Liver (tissue), 9 donors: Measurements from ENCODE around the gene TLCD3A. TPM values are rescaled to one million over a fixed set of nuclear protein-coding genes. Genes with fewer than 3 reads are reported as not detected.

Source experiments
- DNase-seq: peaks from one replicate; pipeline ENCODE4 v3.0.0-alpha.2; 2017; ENCODE audit warnings: low spot score
- H3K27ac ChIP-seq, 2 donors: one replicate each; pipeline ENCODE4 v1.7.0; 2013; ENCODE audit warnings: inconsistent platforms in 2 of 2, low read length in 2 of 2, control low read depth in 1 of 2, low read depth in 1 of 2, mild to moderate bottlenecking in 1 of 2
- H3K27me3 ChIP-seq, 4 donors: one replicate each; pipeline versions ENCODE4 v1.6.1 to v1.7.0; 2013; ENCODE audit warnings: low read length in 3 of 4, inconsistent platforms in 1 of 4, mild to moderate bottlenecking in 1 of 4, moderate library complexity in 1 of 4; ENCODE audit not compliant: control insufficient read depth in 4 of 4, insufficient read depth in 4 of 4
- H3K36me3 ChIP-seq, 4 donors: one replicate each; pipeline versions ENCODE4 v1.6.1 to v1.7.0; 2013; ENCODE audit warnings: low read length in 3 of 4, mild to moderate bottlenecking in 3 of 4, low read depth in 1 of 4, moderate library complexity in 1 of 4; ENCODE audit not compliant: control insufficient read depth in 4 of 4, insufficient read depth in 3 of 4
- H3K4me1 ChIP-seq, 4 donors: one replicate each; pipeline versions ENCODE4 v1.6.1 to v1.7.0; 2013; ENCODE audit warnings: low read length in 3 of 4, mild to moderate bottlenecking in 3 of 4, moderate library complexity in 1 of 4; ENCODE audit not compliant: control insufficient read depth in 4 of 4, insufficient read depth in 4 of 4
- H3K4me3 ChIP-seq, 3 donors: one replicate each; pipeline versions ENCODE4 v1.6.1 to v1.7.0; 2013; ENCODE audit warnings: low read length in 3 of 3, control low read depth in 1 of 3, low read depth in 1 of 3, mild to moderate bottlenecking in 1 of 3
- H3K9ac ChIP-seq, 2 donors: one replicate each; pipeline ENCODE4 v1.7.0; 2013; ENCODE audit warnings: low read length in 2 of 2, mild to moderate bottlenecking in 2 of 2, moderate library complexity in 2 of 2, control low read depth in 1 of 2, low read depth in 1 of 2
- H3K9me3 ChIP-seq, 4 donors: one replicate each; pipeline versions ENCODE4 v1.6.1 to v1.7.0; 2013; ENCODE audit warnings: low read length in 3 of 4; ENCODE audit not compliant: control insufficient read depth in 4 of 4
- CTCF ChIP-seq: fragments of 150-350 bp; IDR thresholded peaks from 2 replicates; pipeline ENCODE4 v1.5.1; 2017; ENCODE audit warnings: improper control_type of control experiment, low read depth, low read length; ENCODE audit not compliant: missing input control
- EGR1 ChIP-seq, 2 donors: IDR thresholded peaks; 2 replicates each; pipeline ENCODE4 v1.6.1; 2016 to 2018; ENCODE audit warnings: antibody characterized with exemption in 2 of 2, low read depth in 2 of 2
- FOXA1 ChIP-seq: IDR thresholded peaks from 2 replicates; pipeline ENCODE4 v1.6.1; 2016; ENCODE audit warnings: antibody characterized with exemption
- FOXA2 ChIP-seq: IDR thresholded peaks from 2 replicates; pipeline ENCODE4 v1.6.1; 2016; ENCODE audit warnings: antibody characterized with exemption
- GABPA ChIP-seq, 2 donors: IDR thresholded peaks in 1 of 2; conservative IDR thresholded peaks in 1 of 2; 2 replicates each; pipeline ENCODE4 v1.6.1; 2016; ENCODE audit warnings: antibody characterized with exemption in 2 of 2, mild to moderate bottlenecking in 1 of 2, moderate library complexity in 1 of 2
- HNF4A ChIP-seq, 2 donors: conservative IDR thresholded peaks; 2 replicates each; pipeline ENCODE4 v1.6.1; 2016; ENCODE audit warnings: antibody characterized with exemption in 2 of 2, mild to moderate bottlenecking in 2 of 2
- HNF4G ChIP-seq: IDR thresholded peaks from 2 replicates; pipeline ENCODE4 v1.6.1; 2016; ENCODE audit warnings: antibody characterized with exemption
- JUND ChIP-seq, 2 donors: IDR thresholded peaks; 2 replicates each; pipeline ENCODE4 v1.6.1; 2016; ENCODE audit warnings: antibody characterized with exemption in 2 of 2
- NR2F2 ChIP-seq: IDR thresholded peaks from 2 replicates; pipeline ENCODE4 v1.6.1; 2016; ENCODE audit warnings: antibody characterized with exemption
- RAD21 ChIP-seq, 2 donors: IDR thresholded peaks; 2 replicates each; pipeline ENCODE4 v1.6.1; 2016; ENCODE audit warnings: antibody characterized with exemption in 2 of 2, mild to moderate bottlenecking in 2 of 2
- RXRA ChIP-seq, 2 donors: IDR thresholded peaks; 2 replicates each; pipeline ENCODE4 v1.6.1; 2017 to 2018; ENCODE audit warnings: antibody characterized with exemption in 2 of 2, mild to moderate bottlenecking in 1 of 2
- SP1 ChIP-seq: IDR thresholded peaks from 2 replicates; pipeline ENCODE4 v1.6.1; 2018; ENCODE audit warnings: antibody characterized with exemption, mild to moderate bottlenecking
- TAF1 ChIP-seq: conservative IDR thresholded peaks from 2 replicates; pipeline ENCODE4 v1.6.1; 2016; ENCODE audit warnings: antibody characterized with exemption, mild to moderate bottlenecking
- YY1 ChIP-seq: IDR thresholded peaks from 2 replicates; pipeline ENCODE4 v1.6.1; 2016; ENCODE audit warnings: antibody characterized with exemption, mild to moderate bottlenecking
- WGBS: extraction: QIAGEN DNeasy Blood & Tissue Kit; methylation state at CpG from one replicate; pipeline ENCODE4 v1.1.7; 2013; 5-methylcytosine and 5-hydroxymethylcytosine counted together
- polyA plus RNA-seq, 2 donors: library from polyadenylated mRNA; stranded (reverse) in 1 of 2; unstranded in 1 of 2; fragments of 200-250 nt in 1 of 2; fragments of >200 nt in 1 of 2; fragmentation: Nextera tagmentation in 1 of 2; extraction: Ambion mirVana in 1 of 2; gene quantifications; one replicate each; pipeline versions ENCODE4 v1.2.1 to v1.2.3, GENCODE V29; 2013 to 2015
- total RNA-seq, 2 donors: library from RNA; depleted of rRNA; stranded (reverse); fragments of >200 nt; gene quantifications; one replicate each; pipeline ENCODE4 v1.2.3, GENCODE V29; 2014
- TF ChIP-seq, protein P1 (sequence below): IDR thresholded peaks from 2 replicates; pipeline ENCODE4 v1.6.1; 2016; ENCODE audit warnings: antibody characterized with exemption, mild to moderate bottlenecking
- TF ChIP-seq, protein P2 (sequence below): IDR thresholded peaks from 2 replicates; pipeline ENCODE4 v1.6.1; 2016; ENCODE audit warnings: antibody characterized with exemption
- TF ChIP-seq, protein P3 (sequence below): IDR thresholded peaks from 2 replicates; pipeline ENCODE4 v1.6.1; 2016; ENCODE audit warnings: antibody characterized with exemption
- TF ChIP-seq, protein P4 (sequence below): IDR thresholded peaks from 2 replicates; pipeline ENCODE4 v1.6.1; 2016; ENCODE audit warnings: antibody characterized with exemption
- donor health status: healthy.
- donor health status: healthy.
- donor health status: healthy.
- donor health status: healthy.
- donor health status: healthy.

TLCD3A gene
- total and polyA plus RNA-seq, 4 donors, result 0.57 to 2.3 (median 1.5) TPM

DNA sequence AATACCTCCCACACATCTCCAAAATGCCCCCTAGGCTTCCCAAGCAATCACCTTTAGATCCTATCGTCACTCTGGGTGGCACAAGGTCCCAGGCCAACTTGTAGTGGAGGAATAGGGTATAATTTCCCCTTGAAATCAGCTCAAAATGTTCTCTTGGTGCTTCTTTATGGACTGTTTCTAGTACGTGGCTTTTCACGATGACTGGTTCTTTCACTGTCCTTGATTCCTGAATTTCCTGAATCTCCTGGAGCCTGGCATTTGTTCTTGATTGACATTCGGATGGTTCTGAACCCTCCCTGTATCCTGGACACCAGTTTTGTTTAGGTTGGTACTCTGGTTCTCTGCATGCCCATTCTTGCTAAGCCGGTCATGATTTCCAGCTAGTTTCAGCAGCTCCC lies 10.9 kb upstream of the TLCD3A start:
- no peak for TF ChIP-seq GABPA (IDR thresholded peaks at IDR 0.05 in 1 of 2, conservative IDR thresholded peaks at IDR 0.05 in 1 of 2)
- TF ChIP-seq, protein P1, sequence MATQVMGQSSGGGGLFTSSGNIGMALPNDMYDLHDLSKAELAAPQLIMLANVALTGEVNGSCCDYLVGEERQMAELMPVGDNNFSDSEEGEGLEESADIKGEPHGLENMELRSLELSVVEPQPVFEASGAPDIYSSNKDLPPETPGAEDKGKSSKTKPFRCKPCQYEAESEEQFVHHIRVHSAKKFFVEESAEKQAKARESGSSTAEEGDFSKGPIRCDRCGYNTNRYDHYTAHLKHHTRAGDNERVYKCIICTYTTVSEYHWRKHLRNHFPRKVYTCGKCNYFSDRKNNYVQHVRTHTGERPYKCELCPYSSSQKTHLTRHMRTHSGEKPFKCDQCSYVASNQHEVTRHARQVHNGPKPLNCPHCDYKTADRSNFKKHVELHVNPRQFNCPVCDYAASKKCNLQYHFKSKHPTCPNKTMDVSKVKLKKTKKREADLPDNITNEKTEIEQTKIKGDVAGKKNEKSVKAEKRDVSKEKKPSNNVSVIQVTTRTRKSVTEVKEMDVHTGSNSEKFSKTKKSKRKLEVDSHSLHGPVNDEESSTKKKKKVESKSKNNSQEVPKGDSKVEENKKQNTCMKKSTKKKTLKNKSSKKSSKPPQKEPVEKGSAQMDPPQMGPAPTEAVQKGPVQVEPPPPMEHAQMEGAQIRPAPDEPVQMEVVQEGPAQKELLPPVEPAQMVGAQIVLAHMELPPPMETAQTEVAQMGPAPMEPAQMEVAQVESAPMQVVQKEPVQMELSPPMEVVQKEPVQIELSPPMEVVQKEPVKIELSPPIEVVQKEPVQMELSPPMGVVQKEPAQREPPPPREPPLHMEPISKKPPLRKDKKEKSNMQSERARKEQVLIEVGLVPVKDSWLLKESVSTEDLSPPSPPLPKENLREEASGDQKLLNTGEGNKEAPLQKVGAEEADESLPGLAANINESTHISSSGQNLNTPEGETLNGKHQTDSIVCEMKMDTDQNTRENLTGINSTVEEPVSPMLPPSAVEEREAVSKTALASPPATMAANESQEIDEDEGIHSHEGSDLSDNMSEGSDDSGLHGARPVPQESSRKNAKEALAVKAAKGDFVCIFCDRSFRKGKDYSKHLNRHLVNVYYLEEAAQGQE, result no peak
- no peak for TF ChIP-seq RAD21 (IDR thresholded peaks at IDR 0.05)
- peaks cover 0 to 4% (median under 1%) of the 10 kb centered on the region in 4 donors for H3K4me1 ChIP-seq
- H3K9me3 ChIP-seq, result no peaks in the 10 kb centered on the region
- no peaks in the 10 kb centered on the region for H3K27me3 ChIP-seq
- WGBS, result 77% methylated on average over 5 of the region's 5 CpGs
- no peak overlapping the region for H3K4me3 ChIP-seq
- H3K27ac ChIP-seq, result no peak overlapping the region
- DNase-seq, result no peak
- H3K9ac ChIP-seq, result no peak overlapping the region
- no peaks in the 10 kb centered on the region for H3K36me3 ChIP-seq

DNA sequence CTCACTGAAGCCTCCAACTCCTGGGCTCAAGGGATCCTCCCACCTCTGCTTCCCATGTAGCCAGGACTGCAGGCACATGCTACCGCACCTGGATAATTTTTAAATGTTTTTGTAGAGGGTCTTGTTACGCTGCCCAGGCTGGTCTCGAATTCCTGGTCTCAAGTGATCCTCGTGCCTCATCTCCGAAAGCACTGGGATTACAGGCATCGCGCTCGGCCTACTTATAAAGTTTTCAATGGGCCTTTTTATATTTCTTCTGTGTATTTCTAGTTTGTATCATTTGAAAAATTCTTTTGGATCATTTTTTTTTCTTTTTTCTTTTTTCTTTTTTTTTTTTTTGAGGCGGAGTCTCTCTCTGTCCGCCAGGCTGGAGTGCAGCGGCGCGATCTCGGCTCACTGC lies 7.3 kb upstream of the TLCD3A start:
- no peak for DNase-seq
- 96% methylated on average over 14 of the region's 14 CpGs for WGBS

More for the DNA sequence above, 7.3 kb upstream of the TLCD3A start:
- H3K36me3 ChIP-seq, result no peaks in the 10 kb centered on the region
- no peak overlapping the region for H3K9ac ChIP-seq
- no peak overlapping the region for H3K27ac ChIP-seq
- no peaks in the 10 kb centered on the region for H3K27me3 ChIP-seq
- no peaks in the 10 kb centered on the region for H3K4me1 ChIP-seq
- no peaks in the 10 kb centered on the region for H3K9me3 ChIP-seq
- H3K4me3 ChIP-seq, result no peak overlapping the region
- TF ChIP-seq EGR1 (IDR thresholded peaks at IDR 0.05; ENCODE audit: low read depth in 2 of 2), result no peak
- no peak for TF ChIP-seq CTCF
- no peak for TF ChIP-seq HNF4A (conservative IDR thresholded peaks at IDR 0.05)
- TF ChIP-seq JUND (IDR thresholded peaks at IDR 0.05), result no peak
- TF ChIP-seq, protein P2, sequence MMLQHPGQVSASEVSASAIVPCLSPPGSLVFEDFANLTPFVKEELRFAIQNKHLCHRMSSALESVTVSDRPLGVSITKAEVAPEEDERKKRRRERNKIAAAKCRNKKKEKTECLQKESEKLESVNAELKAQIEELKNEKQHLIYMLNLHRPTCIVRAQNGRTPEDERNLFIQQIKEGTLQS, result no peak
- no peak for TF ChIP-seq FOXA2
- TF ChIP-seq RAD21 (IDR thresholded peaks at IDR 0.05), result no peak
- TF ChIP-seq, protein P1, result no peak
- no peak for TF ChIP-seq NR2F2
- TF ChIP-seq RXRA (IDR thresholded peaks at IDR 0.05), result no peak
- no peak for TF ChIP-seq SP1
- TF ChIP-seq YY1, result no peak
- no peak for TF ChIP-seq GABPA (IDR thresholded peaks at IDR 0.05 in 1 of 2, conservative IDR thresholded peaks at IDR 0.05 in 1 of 2)
- TF ChIP-seq FOXA1, result no peak
- TF ChIP-seq TAF1, result no peak
- no peak for TF ChIP-seq HNF4G
- TF ChIP-seq, protein P3, sequence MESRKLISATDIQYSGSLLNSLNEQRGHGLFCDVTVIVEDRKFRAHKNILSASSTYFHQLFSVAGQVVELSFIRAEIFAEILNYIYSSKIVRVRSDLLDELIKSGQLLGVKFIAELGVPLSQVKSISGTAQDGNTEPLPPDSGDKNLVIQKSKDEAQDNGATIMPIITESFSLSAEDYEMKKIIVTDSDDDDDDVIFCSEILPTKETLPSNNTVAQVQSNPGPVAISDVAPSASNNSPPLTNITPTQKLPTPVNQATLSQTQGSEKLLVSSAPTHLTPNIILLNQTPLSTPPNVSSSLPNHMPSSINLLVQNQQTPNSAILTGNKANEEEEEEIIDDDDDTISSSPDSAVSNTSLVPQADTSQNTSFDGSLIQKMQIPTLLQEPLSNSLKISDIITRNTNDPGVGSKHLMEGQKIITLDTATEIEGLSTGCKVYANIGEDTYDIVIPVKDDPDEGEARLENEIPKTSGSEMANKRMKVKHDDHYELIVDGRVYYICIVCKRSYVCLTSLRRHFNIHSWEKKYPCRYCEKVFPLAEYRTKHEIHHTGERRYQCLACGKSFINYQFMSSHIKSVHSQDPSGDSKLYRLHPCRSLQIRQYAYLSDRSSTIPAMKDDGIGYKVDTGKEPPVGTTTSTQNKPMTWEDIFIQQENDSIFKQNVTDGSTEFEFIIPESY, result no peak
- TF ChIP-seq, protein P4, sequence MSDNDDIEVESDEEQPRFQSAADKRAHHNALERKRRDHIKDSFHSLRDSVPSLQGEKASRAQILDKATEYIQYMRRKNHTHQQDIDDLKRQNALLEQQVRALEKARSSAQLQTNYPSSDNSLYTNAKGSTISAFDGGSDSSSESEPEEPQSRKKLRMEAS, result no peak
